CD4-positive, alpha-beta T cell treated with Interleukin-15 for 1 hour (primary cell): Measurements from ENCODE around the gene LRIG2.
"Not testable (repeated sequence)": the region's sequence is repeated elsewhere in the genome, so short reads cannot be mapped to it uniquely, and the experiment has no call there.

Source experiments
- DNase-seq: peaks from one replicate; pipeline ENCODE4 v3.0.0-alpha.2; 2020

The LRIG2 gene

DNA sequence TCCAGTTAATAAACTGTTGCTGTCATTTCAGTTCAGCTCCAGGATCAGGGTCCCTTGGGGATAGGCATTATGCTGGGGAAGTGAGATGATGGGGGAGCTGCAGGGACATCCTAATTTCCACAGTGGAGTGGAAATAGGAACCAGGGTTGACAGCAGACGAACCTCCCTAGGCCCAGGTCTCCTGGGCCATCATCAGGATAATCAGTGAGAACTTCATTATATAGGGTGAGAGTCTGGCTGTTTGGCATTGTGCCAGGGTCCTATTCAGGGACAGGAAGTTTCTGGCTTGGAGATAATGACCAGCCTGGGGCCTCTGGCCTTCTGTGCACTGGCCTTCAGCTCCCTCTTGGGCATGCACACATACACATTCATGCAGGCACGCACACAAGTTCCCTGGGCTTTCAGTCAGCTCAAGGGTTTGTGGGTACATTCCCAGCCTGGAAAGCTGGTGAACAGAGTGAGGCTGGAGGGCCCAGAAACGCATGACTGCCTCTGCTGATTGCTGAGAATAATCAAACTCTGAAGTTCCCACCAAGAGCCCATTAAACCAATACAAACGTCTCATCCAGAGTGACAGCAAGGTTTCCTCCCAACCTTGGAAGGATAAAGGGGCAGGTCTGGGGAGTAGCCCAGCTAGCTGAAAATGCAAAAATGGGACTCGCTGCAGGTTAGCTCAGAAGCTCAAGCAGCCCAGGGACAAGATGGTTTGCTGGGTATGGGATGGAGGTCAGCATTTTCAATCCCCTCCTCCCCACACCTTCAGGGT lies 13.9 kb upstream of the LRIG2 start:
- no peak for DNase-seq

DNA sequence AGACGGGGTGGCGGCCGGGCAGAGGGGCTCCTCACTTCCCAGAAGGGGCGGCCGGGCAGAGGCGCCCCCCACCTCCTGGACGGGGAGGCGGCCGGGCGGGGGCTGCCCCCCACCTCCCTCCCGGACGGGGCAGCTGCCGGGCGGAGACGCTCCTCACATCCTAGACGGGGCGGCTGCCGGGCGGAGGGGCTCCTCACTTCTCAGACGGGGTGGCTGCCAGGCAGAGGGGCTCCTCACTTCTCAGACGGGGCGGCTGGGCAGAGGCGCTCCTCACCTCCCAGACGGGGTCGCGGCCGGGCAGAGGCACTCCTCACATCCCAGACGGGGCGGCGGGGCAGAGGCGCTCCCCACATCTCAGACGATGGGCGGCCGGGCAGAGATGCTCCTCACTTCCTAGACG lies 9.5 kb upstream of the LRIG2 start:
- DNase-seq, result not testable (repeated sequence)

DNA sequence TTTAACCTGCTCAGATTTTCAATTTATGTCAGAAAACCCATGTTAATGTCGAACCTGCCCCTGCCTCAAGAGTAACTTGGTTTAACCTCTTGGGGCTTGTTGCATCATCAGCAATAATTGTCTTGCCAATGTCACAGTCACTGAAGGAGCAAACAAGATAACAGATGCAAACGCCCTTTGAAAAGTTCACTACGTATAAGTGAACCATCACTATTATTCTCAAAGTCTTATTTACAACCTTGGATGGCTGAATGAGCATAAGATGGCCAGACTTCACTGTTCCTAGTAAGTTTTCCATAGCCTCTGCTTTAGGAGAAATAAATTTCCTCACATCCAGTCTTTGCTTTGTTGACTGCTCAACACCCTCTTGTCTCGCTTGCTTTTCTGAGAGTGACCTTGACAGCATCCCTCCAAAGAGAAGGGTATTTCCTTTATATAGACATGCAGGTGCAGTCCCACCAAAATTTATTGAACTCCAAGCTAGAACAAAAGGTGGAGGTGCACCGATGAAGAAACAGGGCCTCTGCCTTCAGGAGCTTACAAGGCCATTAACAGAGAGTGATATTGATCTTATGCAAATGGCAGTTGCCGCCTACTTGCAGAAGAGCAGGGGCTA lies 749 bp upstream of the LRIG2 start:
- DNase-seq, result no peak

DNA sequence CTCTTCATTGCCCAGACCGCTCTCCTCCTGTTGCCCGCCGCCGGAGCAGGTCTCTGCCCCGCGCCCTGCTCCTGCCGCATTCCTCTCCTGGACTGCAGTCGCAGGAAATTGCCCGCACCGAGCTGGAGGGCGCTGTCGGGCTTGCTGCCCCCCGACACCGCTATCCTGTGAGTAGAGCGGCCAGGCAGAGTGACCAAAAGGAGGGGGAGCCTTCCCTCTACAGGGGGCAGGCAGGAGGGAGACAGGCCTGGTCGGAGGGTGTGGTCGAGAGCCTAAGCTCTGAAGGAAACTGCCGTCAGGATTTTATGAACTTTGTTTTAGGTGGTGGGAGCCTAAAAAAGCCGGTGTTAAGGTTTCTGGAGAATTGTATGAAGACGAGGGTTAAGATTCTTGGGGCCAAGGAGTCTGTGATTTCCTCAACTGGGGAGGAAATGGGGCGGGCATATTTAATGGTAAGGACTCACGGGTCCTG lies 517 bp downstream of the LRIG2 start:
- DNase-seq, result no peak

DNA sequence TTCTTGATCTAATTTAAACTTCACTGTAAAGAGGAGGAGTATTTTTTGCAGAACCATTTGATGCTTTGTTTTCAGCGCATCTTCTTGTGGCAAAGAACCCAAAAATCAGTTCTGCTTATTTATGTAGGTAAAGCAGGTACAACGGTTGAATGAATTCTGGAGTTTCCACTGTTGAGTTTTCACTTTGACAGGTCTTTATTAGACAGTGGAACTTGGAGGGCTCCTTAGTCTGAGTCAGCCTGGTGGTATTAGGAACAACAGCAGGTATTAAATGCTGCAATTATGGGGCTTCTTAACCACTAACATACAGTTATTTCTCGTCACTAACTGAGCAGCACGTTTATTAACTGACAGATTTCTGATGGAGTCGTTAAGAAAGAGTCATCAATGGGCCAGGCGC lies 1.2 kb downstream of the LRIG2 start:
- no peak for DNase-seq

DNA sequence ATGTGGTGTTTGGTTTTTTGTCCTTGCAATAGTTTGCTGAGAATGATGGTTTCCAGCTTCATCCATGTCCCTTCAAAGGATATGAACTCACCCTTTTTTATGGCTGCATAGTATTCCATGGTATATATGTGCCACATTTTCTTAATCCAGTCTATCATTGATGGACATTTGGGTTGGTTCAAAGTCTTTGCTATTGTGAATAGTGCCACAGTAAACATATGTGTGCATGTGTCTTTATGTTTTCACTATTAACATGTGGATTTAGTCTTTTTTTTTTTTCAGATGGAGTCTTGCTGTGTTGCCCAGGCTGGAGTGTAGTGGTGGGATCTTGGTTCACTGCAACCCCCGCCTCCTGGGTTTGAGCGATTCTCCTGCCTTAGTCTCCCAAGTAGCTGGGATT lies 5.0 kb downstream of the LRIG2 start:
- DNase-seq, result not testable (repeated sequence)

DNA sequence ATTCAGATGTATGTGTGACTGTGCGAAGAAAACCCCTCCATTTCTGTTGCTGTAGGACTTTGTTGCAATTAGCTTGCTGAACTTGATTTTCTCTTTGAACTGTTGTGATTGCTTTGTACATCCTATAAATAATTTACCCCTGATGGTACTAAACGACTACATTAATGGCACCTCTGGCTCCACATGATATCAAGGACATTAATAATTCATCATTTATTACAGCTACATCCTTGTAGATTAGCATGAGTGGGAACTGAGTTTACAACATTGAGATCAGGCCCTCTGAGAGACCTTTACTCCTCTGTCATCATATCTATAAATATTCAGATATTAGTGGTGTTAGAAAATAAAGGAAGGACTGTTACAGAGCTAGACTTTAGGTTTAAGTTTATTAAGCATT lies 13.5 kb downstream of the LRIG2 start:
- DNase-seq, result no peak

DNA sequence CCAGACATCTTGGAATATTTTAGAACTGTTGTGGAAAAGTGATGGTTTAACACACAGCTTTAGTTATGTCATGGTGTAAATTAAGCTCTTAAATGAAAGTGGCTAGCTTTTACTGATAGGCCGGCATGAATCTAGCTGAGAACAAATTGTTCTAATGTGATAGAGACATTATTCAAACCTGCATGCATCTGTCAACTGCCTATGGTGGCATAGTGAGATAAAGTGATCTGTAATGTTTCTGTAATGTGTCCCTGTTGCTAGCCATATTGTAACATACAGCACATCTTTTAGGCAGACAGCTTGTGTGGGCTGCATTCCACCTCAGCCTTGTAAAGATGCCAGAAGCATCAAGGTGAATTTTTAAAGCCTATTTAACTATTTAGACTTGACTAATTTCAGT lies 16.0 kb downstream of the LRIG2 start:
- no peak for DNase-seq

DNA sequence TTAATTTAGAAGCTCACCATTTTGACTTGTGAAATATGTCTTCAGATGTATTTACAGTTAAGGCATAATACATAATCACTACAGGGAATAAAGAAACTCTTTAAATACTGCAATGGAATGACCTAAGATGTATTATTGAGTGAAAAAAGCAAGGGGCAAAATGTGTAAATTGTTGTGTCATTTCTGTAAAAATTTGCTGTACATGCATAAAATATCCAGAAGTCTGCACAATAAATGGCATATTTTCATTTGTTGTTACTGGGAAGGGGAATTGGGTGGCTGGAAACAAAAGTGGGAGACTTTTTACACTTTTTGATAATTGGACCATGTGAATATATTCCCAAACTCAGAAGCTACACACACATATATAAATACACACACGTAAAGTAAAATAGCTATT lies 17.1 kb downstream of the LRIG2 start:
- no peak for DNase-seq

DNA sequence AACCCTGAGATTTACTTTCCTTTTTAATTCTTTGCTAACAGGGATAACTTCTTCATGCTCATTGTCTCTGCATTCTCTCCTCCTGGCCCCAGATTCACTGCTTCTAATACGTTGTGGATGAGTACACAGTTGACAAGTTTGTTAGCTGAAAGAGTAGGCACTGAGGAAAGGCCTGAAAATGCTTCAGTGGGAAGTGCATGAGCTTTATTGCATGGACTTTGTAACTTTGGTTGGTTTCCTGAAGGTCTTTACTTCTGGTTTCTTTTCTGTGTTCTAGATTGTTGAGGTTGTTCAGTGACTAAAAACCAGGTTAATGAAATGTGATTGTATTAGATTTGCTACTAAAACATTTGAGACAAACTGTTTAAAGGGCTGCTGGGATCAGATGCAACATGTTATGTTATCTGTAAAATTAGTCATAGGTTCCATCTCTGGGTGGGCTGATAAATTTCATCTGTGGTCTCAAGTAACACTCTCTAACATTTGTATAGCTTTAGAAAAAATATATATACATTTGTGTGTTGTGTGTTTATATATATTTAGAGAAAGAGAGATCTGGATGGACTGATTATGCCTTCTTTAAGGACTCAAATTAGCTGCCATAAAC lies 19.1 kb downstream of the LRIG2 start:
- DNase-seq, result no peak

DNA sequence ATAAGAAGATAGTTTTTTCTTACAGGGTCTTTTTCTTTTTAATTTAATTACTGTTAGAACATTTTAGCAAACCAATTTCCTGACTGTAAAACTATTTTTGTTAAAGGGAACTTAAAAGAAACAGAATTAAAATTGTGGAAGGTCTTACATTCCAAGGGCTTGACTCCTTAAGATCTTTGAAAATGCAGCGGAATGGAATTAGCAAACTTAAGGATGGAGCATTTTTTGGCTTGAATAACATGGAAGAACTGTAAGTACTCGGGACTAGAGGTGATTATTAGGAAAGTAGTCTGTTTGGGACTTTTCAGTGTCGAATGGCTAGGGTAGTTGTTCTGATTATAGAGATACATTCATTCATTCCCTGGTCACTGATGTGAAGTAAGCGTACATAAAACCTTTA lies 21.5 kb downstream of the LRIG2 start:
- no peak for DNase-seq

DNA sequence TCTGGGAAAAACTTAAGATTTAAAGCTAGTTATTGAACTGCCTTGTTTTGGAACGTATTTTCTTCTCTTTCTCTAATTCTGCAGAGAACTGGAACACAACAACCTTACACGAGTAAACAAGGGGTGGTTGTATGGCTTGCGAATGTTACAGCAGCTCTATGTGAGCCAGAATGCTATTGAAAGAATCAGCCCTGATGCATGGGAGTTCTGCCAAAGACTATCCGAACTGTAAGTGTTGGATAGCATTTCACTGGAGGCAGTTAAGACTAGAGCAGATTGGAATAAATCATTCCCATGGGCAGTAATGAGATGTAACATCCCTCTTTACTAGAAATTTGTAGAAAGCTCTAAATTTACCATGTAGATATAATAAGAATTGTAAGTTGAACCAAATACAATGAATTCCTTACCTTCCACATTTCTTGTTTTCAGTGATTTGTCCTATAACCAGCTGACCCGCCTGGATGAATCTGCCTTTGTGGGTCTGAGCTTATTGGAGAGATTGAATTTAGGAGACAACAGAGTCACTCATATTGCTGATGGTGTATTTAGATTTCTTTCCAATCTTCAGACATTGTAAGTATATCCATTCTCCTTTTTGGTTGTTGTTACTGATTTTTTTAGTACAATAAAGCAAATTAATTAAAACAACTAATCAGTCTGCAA lies 22.9 kb downstream of the LRIG2 start:
- DNase-seq, result no peak

DNA sequence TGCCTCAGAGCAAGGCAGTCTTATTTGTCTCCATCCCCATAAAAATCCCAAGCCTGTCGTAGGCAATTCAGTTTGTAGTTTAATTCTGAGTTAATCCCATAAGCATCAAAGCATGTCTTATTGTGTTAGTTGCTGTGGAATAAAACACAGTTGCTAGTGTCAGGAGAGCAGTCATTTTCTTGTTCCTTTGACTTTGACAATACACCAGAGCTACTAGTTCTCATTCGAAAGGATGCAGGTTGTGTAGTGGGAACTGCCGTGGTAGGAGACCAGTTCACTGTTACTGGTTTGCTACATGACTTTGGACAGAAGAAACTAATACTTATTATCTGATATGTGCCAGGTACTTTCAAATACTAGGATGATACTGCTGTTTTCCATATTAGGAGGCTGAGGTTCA lies 23.5 kb downstream of the LRIG2 start:
- no peak for DNase-seq

DNA sequence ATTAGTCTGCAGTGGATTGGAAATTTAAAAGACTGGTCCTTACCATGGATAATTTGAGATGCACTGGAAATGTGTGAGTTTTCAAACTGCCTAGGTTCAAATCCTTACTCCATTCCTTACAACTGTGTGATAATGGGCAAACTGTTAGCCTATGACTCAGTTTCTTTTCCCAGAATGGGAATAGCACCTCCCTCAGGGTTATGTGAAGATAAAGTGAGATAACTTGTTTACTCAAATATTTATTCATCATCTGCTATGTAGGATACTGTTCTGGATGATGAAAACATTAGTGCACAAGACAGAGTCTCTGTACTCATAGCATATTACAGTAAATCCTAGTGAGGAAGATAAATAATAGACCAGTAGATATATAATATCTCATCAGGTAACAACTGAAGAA lies 28.6 kb downstream of the LRIG2 start:
- no peak for DNase-seq

DNA sequence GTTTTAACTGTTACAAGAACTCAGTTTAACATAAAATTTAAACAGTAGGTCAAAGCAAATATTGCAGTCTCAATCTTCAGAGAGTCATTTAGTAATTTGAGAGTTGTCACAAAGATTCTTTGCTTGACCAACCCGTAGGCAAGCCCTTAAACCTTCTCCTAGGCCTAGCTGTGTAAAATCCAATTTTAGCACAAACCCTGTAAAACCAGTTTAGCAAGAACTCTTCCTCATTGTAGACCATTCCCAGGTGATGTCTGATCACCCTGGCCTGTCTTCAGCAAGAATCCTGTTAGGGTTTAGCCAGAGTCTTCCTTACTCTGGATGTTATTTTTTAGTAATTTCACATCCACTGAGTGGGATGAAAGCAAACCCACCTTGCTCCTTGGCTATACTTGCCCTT lies 30.1 kb downstream of the LRIG2 start:
- DNase-seq, result no peak

DNA sequence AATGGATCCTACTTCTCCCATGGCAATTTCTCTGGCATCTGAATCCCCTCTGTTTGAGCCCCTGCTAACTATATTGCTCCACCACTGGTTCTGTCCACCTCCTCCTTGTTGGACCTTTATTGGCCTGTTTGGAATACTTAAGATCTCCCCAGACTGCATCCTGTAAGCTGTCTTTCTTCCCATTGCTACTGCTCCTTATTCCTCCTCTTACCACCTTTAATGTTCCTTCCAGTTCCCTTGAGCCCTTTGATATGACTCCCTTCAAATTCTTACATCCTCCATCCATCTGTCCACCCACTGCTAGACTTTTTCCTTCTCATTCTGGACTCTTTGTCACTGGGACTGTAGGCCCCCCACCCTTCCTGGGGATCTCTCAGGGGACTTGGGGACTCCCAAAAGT lies 31.0 kb downstream of the LRIG2 start:
- DNase-seq, result no peak

DNA sequence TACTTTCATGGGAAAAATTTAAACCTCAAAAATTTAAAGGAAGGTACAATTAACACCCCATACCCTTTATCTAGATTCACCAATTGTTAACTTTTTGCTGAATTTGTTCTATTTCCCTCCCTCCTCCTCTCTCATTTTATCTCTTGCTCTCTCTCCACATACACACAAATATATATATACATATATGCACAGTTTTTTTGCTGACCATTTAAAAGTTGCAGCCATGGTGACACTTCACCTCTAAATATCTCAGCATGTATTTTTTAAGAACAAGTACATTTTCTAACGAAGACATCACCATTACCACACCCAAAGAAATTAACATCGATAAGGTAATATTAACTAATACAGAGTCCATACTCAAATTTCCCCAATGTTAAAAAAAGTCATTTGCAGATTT lies 33.9 kb downstream of the LRIG2 start:
- no peak for DNase-seq

DNA sequence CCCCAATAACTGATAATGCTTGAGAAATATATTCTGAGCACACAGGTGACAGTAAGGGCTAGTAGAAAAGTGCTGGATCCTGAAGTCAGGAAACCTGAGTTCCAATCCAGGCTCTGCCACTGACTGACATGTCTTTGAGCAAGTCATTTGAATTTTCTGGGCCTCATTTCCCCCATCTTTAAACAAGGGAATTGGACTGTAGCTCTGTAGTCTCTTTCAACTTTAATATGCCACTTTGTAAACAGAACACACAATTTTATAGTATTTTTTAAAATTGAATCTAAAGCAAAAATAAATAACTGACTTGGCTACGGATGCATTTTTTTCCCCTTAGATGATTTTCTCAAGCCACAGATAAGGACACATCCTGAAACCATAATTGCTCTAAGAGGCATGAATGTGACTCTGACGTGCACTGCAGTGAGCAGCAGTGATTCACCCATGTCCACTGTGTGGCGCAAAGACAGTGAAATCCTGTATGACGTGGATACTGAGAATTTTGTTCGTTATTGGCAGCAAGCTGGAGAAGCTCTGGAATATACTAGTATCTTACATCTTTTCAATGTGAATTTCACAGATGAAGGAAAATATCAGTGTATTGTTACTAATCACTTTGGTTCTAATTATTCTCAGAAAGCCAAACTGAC lies 37.0 kb downstream of the LRIG2 start:
- no peak for DNase-seq

DNA sequence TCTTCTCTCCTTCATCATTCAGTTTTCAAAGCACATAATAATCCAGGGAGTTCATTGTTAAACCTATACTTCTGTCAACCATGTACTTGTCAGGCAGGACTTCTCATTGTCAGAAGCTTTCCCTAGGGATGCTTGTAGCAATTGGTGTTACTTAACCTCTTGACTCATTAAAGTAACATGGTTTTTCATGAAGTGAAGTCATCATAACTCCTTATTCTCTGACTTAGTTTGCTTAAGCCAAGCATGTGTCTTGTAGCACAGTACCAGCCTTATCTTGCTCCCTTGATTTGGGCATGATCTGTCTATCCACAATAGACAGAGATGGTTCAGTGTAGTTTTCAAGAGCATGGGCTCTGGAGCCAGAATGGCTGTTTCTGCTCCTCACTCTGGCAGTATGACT lies 45.3 kb downstream of the LRIG2 start:
- no peak for DNase-seq

DNA sequence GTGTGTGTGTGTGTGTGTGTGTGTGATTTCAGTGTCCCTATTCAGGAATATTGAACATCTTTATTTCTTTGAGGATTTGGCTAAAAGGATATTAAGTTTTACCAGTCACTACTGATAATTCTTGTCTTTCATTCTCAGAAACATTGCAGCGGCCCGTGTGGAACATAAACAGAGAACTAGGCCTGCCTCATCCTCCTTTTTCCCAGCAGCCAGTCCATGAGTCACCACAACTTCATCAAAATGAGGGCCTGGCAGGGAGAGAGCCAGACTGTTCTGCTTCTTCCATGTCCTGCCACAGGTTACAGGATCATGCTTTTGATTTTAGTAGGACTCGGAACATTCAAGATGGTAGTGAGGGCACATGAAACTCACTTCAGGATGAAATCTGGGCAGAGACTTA lies 50.7 kb downstream of the LRIG2 start:
- no peak for DNase-seq

DNA sequence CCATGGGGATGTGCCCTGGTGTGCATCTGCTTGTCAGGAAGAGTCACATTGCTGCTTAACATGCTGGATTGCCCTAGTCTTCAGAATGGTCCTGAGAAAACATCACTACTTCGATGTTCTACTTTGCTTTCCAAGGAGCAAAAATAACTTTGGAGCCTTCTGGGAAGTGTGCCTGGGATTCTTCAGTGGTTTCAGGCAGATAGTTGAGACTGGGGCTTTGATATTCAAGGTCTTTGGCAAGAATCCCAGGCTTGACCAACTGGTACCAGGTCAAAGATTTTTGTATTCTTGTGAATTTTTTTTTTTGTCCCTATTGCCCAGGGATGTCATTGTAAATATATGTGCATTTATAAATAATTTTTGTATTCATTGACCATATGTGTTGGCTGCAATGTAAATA lies 51.4 kb downstream of the LRIG2 start:
- no peak for DNase-seq

DNA sequence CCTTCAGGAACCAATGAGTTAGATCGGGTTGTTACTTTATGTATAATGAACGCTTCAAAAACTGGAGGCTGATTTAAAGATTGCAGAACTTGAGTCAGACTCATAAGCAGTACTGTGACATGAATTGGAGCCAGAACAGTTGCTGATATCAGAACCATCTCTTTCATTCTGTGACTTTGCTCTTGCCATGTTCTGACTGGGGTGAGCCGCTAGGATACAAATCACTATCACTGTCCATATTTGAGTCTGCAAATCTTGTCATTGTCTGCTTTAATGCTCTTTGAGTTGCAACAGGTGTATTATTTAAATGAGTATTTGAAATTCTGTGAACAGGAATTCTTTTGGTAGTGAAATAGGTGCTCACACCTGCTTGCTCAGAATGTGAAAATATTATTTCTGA lies 52.5 kb downstream of the LRIG2 start:
- no peak for DNase-seq

DNA sequence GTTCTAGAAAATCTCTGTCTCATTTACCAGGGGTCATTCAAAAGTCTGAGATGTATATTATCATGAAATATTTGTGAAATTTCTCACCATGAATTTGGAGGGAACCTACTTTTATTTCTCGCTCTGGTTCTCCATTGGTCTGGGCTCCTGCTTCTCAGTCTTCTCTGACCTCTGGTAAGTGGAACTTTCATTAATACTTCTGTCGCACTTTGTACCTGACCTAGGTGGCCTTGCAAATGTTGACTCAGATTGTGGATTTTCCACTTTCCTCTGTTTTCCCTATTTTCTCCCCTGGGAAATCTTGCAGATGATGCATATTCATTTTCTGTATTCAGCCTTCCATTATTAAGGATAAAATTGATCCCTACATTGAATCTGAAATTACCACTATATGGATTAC lies 53.2 kb downstream of the LRIG2 start:
- no peak for DNase-seq
